Mesenchymal stem cell (in vitro differentiated cells and primary cell): Measurements from ENCODE around the gene TRIM33.

Experiments used
- DNase-seq: peaks from one replicate; pipeline ENCODE4 v3.0.0-alpha.2; 2013
- H2AFZ ChIP-seq: one replicate; pipeline ENCODE4 v1.6.1; 2013; ENCODE audit warnings: low read depth, mild to moderate bottlenecking, control low read depth, inconsistent platforms, low read length, moderate library complexity
- H2AK5ac ChIP-seq: 2 replicates; pipeline ENCODE4 v1.6.1; 2013; ENCODE audit warnings: low read length, moderate library complexity, mild to moderate bottlenecking, inconsistent platforms; ENCODE audit not compliant: severe bottlenecking
- H2BK120ac ChIP-seq: one replicate; pipeline ENCODE4 v1.6.1; 2013; ENCODE audit warnings: low read depth, mild to moderate bottlenecking, inconsistent platforms, low read length, moderate library complexity
- H2BK12ac ChIP-seq, 2 experiments: one replicate each; pipeline ENCODE4 v1.6.1; 2013; ENCODE audit warnings: inconsistent platforms in 2 of 2, low read length in 2 of 2, mild to moderate bottlenecking in 2 of 2, moderate library complexity in 2 of 2, control low read depth in 1 of 2
- H2BK15ac ChIP-seq: one replicate; pipeline ENCODE4 v1.6.1; 2013; ENCODE audit warnings: mild to moderate bottlenecking, low read depth, inconsistent platforms; ENCODE audit not compliant: poor library complexity, severe bottlenecking
- H2BK5ac ChIP-seq: 2 replicates; pipeline ENCODE4 v1.6.1; 2013; ENCODE audit warnings: low read depth, mild to moderate bottlenecking, low read length, control low read depth, inconsistent platforms; ENCODE audit not compliant: poor library complexity, severe bottlenecking
- H3K14ac ChIP-seq, 2 experiments: one replicate each; pipeline ENCODE4 v1.6.1; 2013; ENCODE audit warnings: inconsistent platforms in 2 of 2, low read length in 2 of 2, control low read depth in 1 of 2, mild to moderate bottlenecking in 1 of 2, moderate library complexity in 1 of 2
- H3K18ac ChIP-seq, 2 experiments: one replicate each; pipeline ENCODE4 v1.6.1; 2013; ENCODE audit warnings: inconsistent platforms in 2 of 2, low read length in 2 of 2, control low read depth in 1 of 2, low read depth in 1 of 2, mild to moderate bottlenecking in 1 of 2
- H3K23ac ChIP-seq, 2 experiments: one replicate each; pipeline ENCODE4 v1.6.1; 2013; ENCODE audit warnings: inconsistent platforms in 2 of 2, low read length in 2 of 2, mild to moderate bottlenecking in 2 of 2, moderate library complexity in 2 of 2, control low read depth in 1 of 2
- H3K27ac ChIP-seq: 2 replicates; pipeline ENCODE4 v1.5.1; 2013; ENCODE audit warnings: mild to moderate bottlenecking, moderate library complexity, low read length, control low read depth, inconsistent platforms; ENCODE audit not compliant: poor library complexity, severe bottlenecking
- H3K27me3 ChIP-seq, 2 experiments: 2 replicates each; pipeline versions ENCODE4 v1.6.1 to v1.7.0; 2013; ENCODE audit warnings: low read length in 2 of 2, mild to moderate bottlenecking in 2 of 2, moderate library complexity in 2 of 2, control low read depth in 1 of 2, inconsistent platforms in 1 of 2; ENCODE audit not compliant: control insufficient read depth in 1 of 2, insufficient read depth in 1 of 2
- H3K36me3 ChIP-seq, 2 experiments: 2 replicates each; pipeline versions ENCODE4 v1.6.1 to v1.7.0; 2013; ENCODE audit warnings: low read length in 2 of 2, control low read depth in 1 of 2, inconsistent platforms in 1 of 2, low read depth in 1 of 2, mild to moderate bottlenecking in 1 of 2; ENCODE audit not compliant: insufficient read depth in 2 of 2, control insufficient read depth in 1 of 2
- H3K4ac ChIP-seq, 2 experiments: one replicate each; pipeline ENCODE4 v1.6.1; 2013; ENCODE audit warnings: inconsistent platforms in 2 of 2, low read length in 2 of 2, mild to moderate bottlenecking in 2 of 2, moderate library complexity in 2 of 2, control low read depth in 1 of 2, low read depth in 1 of 2
- H3K4me1 ChIP-seq: 2 replicates; pipeline ENCODE4 v1.6.1; 2013; ENCODE audit warnings: low read depth, low read length, control low read depth; ENCODE audit not compliant: control insufficient read depth, insufficient read depth
- H3K4me2 ChIP-seq: 2 replicates; pipeline ENCODE4 v1.6.1; 2013; ENCODE audit warnings: low read length, mild to moderate bottlenecking, inconsistent platforms; ENCODE audit not compliant: poor library complexity, severe bottlenecking
- H3K4me3 ChIP-seq, 2 experiments: 2 replicates each; pipeline versions ENCODE4 v1.5.1 to v1.7.0; 2013; ENCODE audit warnings: low read length in 2 of 2, mild to moderate bottlenecking in 2 of 2, control low read depth in 1 of 2, low read depth in 1 of 2; ENCODE audit not compliant: insufficient read depth in 1 of 2
- H3K79me1 ChIP-seq: replicated peaks from 2 replicates; pipeline ENCODE4 v1.6.1; 2013; ENCODE audit warnings: mild to moderate bottlenecking, control low read depth, low read length, inconsistent platforms; ENCODE audit not compliant: poor library complexity, severe bottlenecking
- H3K9ac ChIP-seq: 2 replicates; pipeline ENCODE4 v1.7.0; 2013; ENCODE audit warnings: mild to moderate bottlenecking, low read length, moderate library complexity
- H3K9me3 ChIP-seq: 2 replicates; pipeline ENCODE4 v1.7.0; 2013; ENCODE audit warnings: mild to moderate bottlenecking, low read length; ENCODE audit not compliant: control insufficient read depth
- H4K8ac ChIP-seq: one replicate; pipeline ENCODE4 v1.6.1; 2013; ENCODE audit warnings: inconsistent platforms, mild to moderate bottlenecking, low read length, moderate library complexity
- H4K91ac ChIP-seq: one replicate; pipeline ENCODE4 v1.6.1; 2013; ENCODE audit warnings: mild to moderate bottlenecking, low read length, inconsistent platforms
- WGBS: methylation state at CpG from one replicate; pipeline ENCODE4 v1.1.7; 2013; ENCODE audit warnings: mixed read lengths; 5-methylcytosine and 5-hydroxymethylcytosine counted together

The TRIM33 gene

GRCh38 chr1:114552106-114552639 is 41.2 kb upstream of the TRIM33 start:
- no peak overlapping the region for H3K9ac ChIP-seq

GRCh38 chr1:114551400-114551799 is 40.4 kb upstream of the TRIM33 start:
- H3K4me2 ChIP-seq = no peak overlapping the region
- H3K9me3 ChIP-seq = no peaks in the 10 kb centered on the region
- no peak overlapping the region for H2BK15ac ChIP-seq
- H4K91ac ChIP-seq = no peak overlapping the region
- H3K14ac ChIP-seq = no peak overlapping the region
- no peak overlapping the region for H3K27ac ChIP-seq
- no peak overlapping the region for H3K4me3 ChIP-seq
- H3K4me1 ChIP-seq = no peaks in the 10 kb centered on the region
- no peak overlapping the region for H3K23ac ChIP-seq
- H2AFZ ChIP-seq = no peak overlapping the region
- no peak overlapping the region for H2AK5ac ChIP-seq
- no peak overlapping the region for H2BK12ac ChIP-seq
- H3K27me3 ChIP-seq = no peaks in the 10 kb centered on the region
- no peak overlapping the region for H3K18ac ChIP-seq
- no peak overlapping the region for H3K9ac ChIP-seq
- H2BK5ac ChIP-seq = no peak overlapping the region
- H3K36me3 ChIP-seq = no peaks in the 10 kb centered on the region
- H2BK120ac ChIP-seq = no peak overlapping the region
- WGBS = 84% methylated on average over 4 of the region's 4 CpGs
- no peak for DNase-seq
- H4K8ac ChIP-seq = no peak overlapping the region
- H3K4ac ChIP-seq = no peak overlapping the region
- no peaks in the 10 kb centered on the region for H3K79me1 ChIP-seq

More at GRCh38 chr1:114552106-114552639, 41.2 kb upstream of the TRIM33 start:
- Histone ChIP-seq H3K27ac (no peak overlapping the region), H3K23ac (no peak overlapping the region), H3K27me3 (no peaks in the 10 kb centered on the region), H2BK120ac (no peak overlapping the region), H4K8ac (no peak overlapping the region), H3K18ac (no peak overlapping the region), H2AFZ (no peak overlapping the region), H3K36me3 (no peaks in the 10 kb centered on the region), H2AK5ac (no peak overlapping the region), H2BK15ac (no peak overlapping the region), H2BK12ac (no peak overlapping the region), H3K9me3 (no peaks in the 10 kb centered on the region), H4K91ac (no peak overlapping the region), H3K4me3 (no peak overlapping the region), H3K14ac (no peak overlapping the region), H3K79me1 (no peaks in the 10 kb centered on the region), H3K4me1 (no peaks in the 10 kb centered on the region), H2BK5ac (no peak overlapping the region), H3K4me2 (no peak overlapping the region), H3K4ac (no peak overlapping the region)
- DNase-seq = no peak
- whole genome bisulfite sequencing = 93% methylated on average over 7 of the region's 7 CpGs

GRCh38 chr1:114550336-114550735 is 39.3 kb upstream of the TRIM33 start:
- no peak overlapping the region for H3K9ac ChIP-seq
- DNase-seq = no peak
- H3K18ac ChIP-seq = no peak overlapping the region
- H3K4me3 ChIP-seq = no peak overlapping the region
- no peak overlapping the region for H4K8ac ChIP-seq
- no peaks in the 10 kb centered on the region for H3K4me1 ChIP-seq
- H3K4me2 ChIP-seq = no peak overlapping the region
- no peak overlapping the region for H2BK15ac ChIP-seq
- H3K36me3 ChIP-seq = no peaks in the 10 kb centered on the region
- H3K4ac ChIP-seq = no peak overlapping the region
- H2BK120ac ChIP-seq = no peak overlapping the region
- H3K23ac ChIP-seq = no peak overlapping the region
- no peak overlapping the region for H4K91ac ChIP-seq
- 100% methylated on average over 1 of the region's 2 CpGs for WGBS
- no peak overlapping the region for H3K27ac ChIP-seq
- H3K79me1 ChIP-seq = no peaks in the 10 kb centered on the region
- H3K27me3 ChIP-seq = no peaks in the 10 kb centered on the region
- H3K14ac ChIP-seq = no peak overlapping the region
- no peaks in the 10 kb centered on the region for H3K9me3 ChIP-seq
- H2AK5ac ChIP-seq = no peak overlapping the region
- no peak overlapping the region for H2BK12ac ChIP-seq
- no peak overlapping the region for H2BK5ac ChIP-seq
- no peak overlapping the region for H2AFZ ChIP-seq

- DNase-seq = no peak
- WGBS = 79% methylated on average over 3 of the region's 4 CpGs
- H4K8ac ChIP-seq = no peak overlapping the region
- H3K27me3 ChIP-seq = no peaks in the 10 kb centered on the region
- no peak overlapping the region for H2BK5ac ChIP-seq
- H3K27ac ChIP-seq = no peak overlapping the region
- no peak overlapping the region for H4K91ac ChIP-seq
- no peak overlapping the region for H2BK15ac ChIP-seq
- H3K36me3 ChIP-seq = no peaks in the 10 kb centered on the region
- H3K18ac ChIP-seq = no peak overlapping the region
- no peak overlapping the region for H3K14ac ChIP-seq
- H3K4me1 ChIP-seq = no peaks in the 10 kb centered on the region
- no peak overlapping the region for H3K4me3 ChIP-seq
- no peak overlapping the region for H2AK5ac ChIP-seq
- no peak overlapping the region for H2BK12ac ChIP-seq
- no peak overlapping the region for H3K23ac ChIP-seq
- no peak overlapping the region for H2BK120ac ChIP-seq
- H3K9me3 ChIP-seq = no peaks in the 10 kb centered on the region
- no peak overlapping the region for H2AFZ ChIP-seq
- no peak overlapping the region for H3K4ac ChIP-seq
- H3K9ac ChIP-seq = no peak overlapping the region
- no peak overlapping the region for H3K4me2 ChIP-seq
- no peaks in the 10 kb centered on the region for H3K79me1 ChIP-seq
Observed at GRCh38 chr1:114549137-114549536, 38.1 kb upstream of the TRIM33 start.
